ENCODE data around the gene ANGPTL8. TPM values are rescaled to one million over a fixed set of nuclear protein-coding genes. Genes with fewer than 3 reads are reported as not detected.

The ANGPTL8 gene
- total RNA-seq, 3 donors from 2014 or later, result 0.44 to 17.9 TPM; not detected in 1

- intact Hi-C loops (cut with DNase I; ENCODE audit: low total_unique reads), result loop anchor here (10.0 kb wide), 1 partner anchor 193 kb away; the partner anchor contains the start of gene ELAVL3
- Histone ChIP-seq H3K27me3 (no peaks in the 10 kb centered on the region), H3K36me3 (no peaks in the 10 kb centered on the region), H3K9me3 (no peaks in the 10 kb centered on the region), H3K4me3 (no peak overlapping the region), H3K4me1 (no peaks in the 10 kb centered on the region), H3K27ac (no peak overlapping the region)
- DNase-seq (ENCODE audit: low spot score in 2 of 2), result no peak
- TF ChIP-seq POLR2A (IDR thresholded peaks at IDR 0.05), result no peak
Observed at GRCh38 chr19:11291415-11291814, 52.0 kb downstream of the ANGPTL8 start.

Other genes with a start within 250 kb of the ANGPTL8 start
- 10 to 100 TPM; 12.6 to 47.4 (median 45.6) TPM for gene LDLR, start 150.2 kb upstream of the ANGPTL8 start, total RNA-seq
- gene SPC24, start 83.8 kb upstream of the ANGPTL8 start, total RNA-seq, result 1 to 10 TPM in 2 of 3 donors, under 1 TPM in 1; 0.66 to 4.8 (median 2.3) TPM
- gene KANK2, start 42.1 kb upstream of the ANGPTL8 start, total RNA-seq, result 100 to 1,000 TPM; 142 to 477 (median 197) TPM
- 10 to 100 TPM; 20.9 to 59.3 (median 49.6) TPM for gene DOCK6, start 22.9 kb downstream of the ANGPTL8 start, total RNA-seq
- gene TSPAN16, start 56.5 kb downstream of the ANGPTL8 start, total RNA-seq, result not detected
- 10 to 100 TPM; 17.9 to 23.7 (median 22.6) TPM for gene RAB3D, start 100.0 kb downstream of the ANGPTL8 start, total RNA-seq
- 100 to 1,000 TPM; 216 to 286 (median 243) TPM for gene TMEM205, start 106.6 kb downstream of the ANGPTL8 start, total RNA-seq
- gene CCDC159, start 106.9 kb downstream of the ANGPTL8 start, total RNA-seq, result 10 to 100 TPM in 2 of 3 donors, 1 to 10 TPM in 1; 8.6 to 30.2 (median 25.5) TPM
- gene PLPPR2, start 115.8 kb downstream of the ANGPTL8 start, total RNA-seq, result 10 to 100 TPM in 2 of 3 donors, 1 to 10 TPM in 1; 7.7 to 19.0 (median 11.3) TPM
- 1 to 10 TPM; 1.1 to 2.6 (median 2.2) TPM for gene SWSAP1, start 135.0 kb downstream of the ANGPTL8 start, total RNA-seq
- 1 to 10 TPM; 2.9 to 6.2 (median 4.1) TPM for gene EPOR, start 144.7 kb downstream of the ANGPTL8 start, total RNA-seq
- 10 to 100 TPM in 1 of 3 donors, 1 to 10 TPM in 2; 3.7 to 18.4 (median 9.8) TPM for gene RGL3, start 179.7 kb downstream of the ANGPTL8 start, total RNA-seq
- gene ODAD3, start 195.5 kb downstream of the ANGPTL8 start, total RNA-seq, result under 1 TPM in 2 of 3 donors, not detected in 1; 0.33 to 0.59 TPM
- gene PRKCSH, start 196.0 kb downstream of the ANGPTL8 start, total RNA-seq, result 10 to 100 TPM; 69.5 to 95.9 (median 92.1) TPM
- not detected for gene ELAVL3, start 241.4 kb downstream of the ANGPTL8 start, total RNA-seq